Left colon (tissue), 2 donors: ENCODE data around the gene DISC1. TPM values are rescaled to one million over a fixed set of nuclear protein-coding genes. Genes with fewer than 3 reads are reported as not detected.

Experiments
- ATAC-seq: fragments of 200-7000 bp; cut with Tn5 transposase; one replicate; pipeline ENCODE4 v1.9.1; 2020; ENCODE audit warnings: mild to moderate bottlenecking, moderate library complexity
- DNase-seq, 2 donors: peaks; one replicate each; pipeline ENCODE4 v3.0.0-alpha.2; 2020
- intact Hi-C, 2 donors: fragments of 100-400 bp; cut with DNase I in 1 of 2; cut with micrococcal nuclease in 1 of 2; formaldehyde crosslinking; loops; one replicate each; pipeline versions ENCODE4 v1.11.2 to v1.14.0; 2022; cut with DNase I, micrococcal nuclease
- total RNA-seq, 2 donors: library from RNA; stranded (reverse); fragmentation: NEBNext Ultra II Directional; extraction: Animal tissue kit (Norgen Biotek cat#: 25700); gene quantifications; one replicate each; pipeline ENCODE4 v1.2.1, GENCODE V29; 2021
- donor health status: DM: no; HTN: no; CAD: no.
- donor health status: DM: yes; HTN: yes; CAD: no.

DISC1 gene
- total RNA-seq, 2 donors from 2014 or later, result 9.2 to 12.8 TPM

DNA sequence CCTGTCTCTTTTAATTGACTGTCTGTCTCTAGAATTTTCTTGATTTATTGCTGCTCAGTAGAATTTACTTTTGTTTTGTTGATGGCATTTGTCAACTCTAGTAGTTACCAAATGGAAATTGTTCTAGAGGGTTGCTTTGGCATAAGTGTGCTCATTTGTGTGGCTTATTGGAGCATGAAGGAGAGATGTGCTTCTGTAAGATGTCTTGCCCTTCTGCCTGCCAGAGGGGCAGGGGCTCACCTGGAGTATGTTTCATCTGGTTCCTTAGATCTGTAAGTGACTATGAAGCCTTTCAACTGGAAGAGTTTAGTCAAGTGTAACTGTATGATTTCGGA lies 345.5 kb downstream of the DISC1 start:
- intact Hi-C loops, result no loop called here
- no peak for DNase-seq
- no peak for ATAC-seq

DNA sequence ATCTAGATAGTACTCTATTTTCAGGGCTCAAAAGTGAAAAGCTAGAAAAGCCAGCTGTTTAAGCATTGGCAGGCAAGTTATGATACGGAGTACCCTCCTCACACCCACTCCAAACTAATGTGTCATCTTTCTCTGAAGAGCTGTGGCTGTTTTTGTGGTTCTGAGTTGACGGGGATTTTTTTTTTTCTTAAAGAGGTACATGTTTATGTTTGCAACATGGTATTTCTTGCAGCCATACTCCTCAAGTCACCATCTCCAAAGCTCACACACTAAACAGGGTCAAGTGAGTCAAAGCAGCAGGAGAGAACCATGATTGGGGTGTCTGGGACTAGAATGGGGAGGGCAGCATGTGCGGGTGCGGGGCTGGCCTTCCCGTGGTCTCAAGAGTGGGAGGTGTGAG lies 347.2 kb downstream of the DISC1 start:
- ATAC-seq (no peak), DNase-seq (no peak)
- intact Hi-C loops, result no loop called here

DNA sequence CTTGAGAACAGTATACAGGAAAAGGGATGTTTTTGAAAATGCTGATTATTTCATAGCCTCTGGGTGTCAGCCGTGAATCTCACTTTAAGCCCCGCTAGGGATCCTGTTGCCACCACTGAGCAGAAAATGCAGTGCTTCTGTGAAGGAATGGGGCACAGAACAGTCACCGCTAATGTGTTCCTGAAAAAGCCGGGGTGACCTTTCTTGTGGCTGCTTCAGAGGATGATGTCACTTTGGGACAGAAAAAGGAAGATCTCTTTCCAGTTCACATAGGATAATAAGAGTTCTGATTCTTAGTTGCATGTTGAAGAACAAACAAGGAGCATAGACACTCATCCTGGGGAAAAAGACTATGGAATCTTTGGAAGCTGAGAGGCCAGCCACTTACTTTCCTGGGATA lies 349.6 kb downstream of the DISC1 start:
- ATAC-seq (no peak), DNase-seq (no peak)
- intact Hi-C loops, result no loop called here

- DNase-seq (no peak), ATAC-seq (no peak)
- intact Hi-C loops, result no loop called here
These were observed 355.1 kb downstream of the DISC1 start for GRCh38 chr1:231981675-231982074.

DNA sequence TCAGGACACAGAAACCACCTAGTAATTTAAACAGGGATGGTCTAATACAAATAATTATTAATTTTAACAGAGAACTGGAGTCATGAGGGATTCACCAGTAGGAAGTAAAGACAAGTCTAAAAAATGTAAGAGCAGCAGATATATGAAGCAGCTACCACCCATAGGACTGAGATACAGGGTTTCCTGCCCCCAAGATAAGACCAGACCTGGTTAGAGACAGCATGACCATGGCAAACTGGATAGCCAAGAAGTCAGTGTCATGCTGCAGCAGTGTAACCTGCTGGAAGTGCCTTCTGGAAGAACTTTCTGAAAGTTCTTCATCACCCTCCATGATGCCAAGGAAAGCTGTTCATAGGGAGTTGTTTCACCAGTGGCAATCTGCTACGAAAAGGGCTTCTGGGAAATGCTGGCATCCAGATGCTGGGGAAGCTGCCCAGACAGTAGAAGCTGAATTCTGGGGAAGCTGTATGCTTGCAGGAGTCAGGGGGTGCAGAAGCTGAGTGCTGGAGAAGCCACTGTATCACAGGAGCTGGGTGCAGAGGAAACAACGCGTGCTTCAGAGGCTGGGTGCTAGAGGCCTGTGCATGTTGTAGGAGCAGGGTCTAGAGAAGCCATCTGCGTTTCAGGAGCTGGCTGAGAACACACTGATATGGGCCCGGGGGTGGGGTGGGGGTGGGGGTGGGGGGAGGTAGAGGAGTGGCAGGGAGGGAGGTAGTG lies 356.4 kb downstream of the DISC1 start:
- intact Hi-C loops, result no loop called here
- no peak for DNase-seq
- ATAC-seq, result no peak

DNA sequence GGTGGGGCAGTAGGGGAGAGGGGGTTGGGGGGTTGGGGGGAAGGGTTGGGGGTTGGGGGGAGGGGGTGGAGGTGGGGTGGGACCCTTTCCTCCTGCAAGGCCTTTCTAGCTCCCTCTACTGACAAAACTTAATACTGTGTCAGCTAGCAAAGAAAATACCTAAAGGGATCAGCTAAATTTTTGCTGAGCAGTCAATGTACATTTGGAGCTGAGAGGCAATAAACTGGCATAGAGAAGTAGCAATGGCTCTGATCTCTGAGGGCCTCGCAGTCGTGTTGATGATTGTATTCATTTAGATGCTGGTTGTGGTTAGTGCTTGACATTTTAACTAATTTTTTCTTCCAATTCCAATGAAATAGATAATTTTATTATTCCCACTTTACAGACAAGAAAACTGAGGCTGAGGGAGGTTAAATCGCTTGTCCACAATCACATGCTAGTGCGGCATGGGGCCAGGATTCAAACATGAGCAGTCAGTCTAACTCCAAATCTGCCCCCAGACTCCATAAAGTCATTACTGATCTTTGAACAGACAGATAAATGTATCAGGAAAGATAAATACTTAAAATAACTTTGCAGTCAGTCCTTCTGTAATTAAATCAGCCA lies 357.1 kb downstream of the DISC1 start:
- ATAC-seq (no peak), DNase-seq (no peak)
- intact Hi-C loops, result no loop called here

GRCh38 chr1:231985296-231986023 lies 358.9 kb downstream of the DISC1 start:
- ATAC-seq (no peak), DNase-seq (no peak)
- intact Hi-C loops, result no loop called here

GRCh38 chr1:231986631-231987336 lies 360.2 kb downstream of the DISC1 start:
- ATAC-seq (no peak), DNase-seq (no peak)
- intact Hi-C loops, result no loop called here

- DNase-seq (no peak), ATAC-seq (no peak)
- intact Hi-C loops, result no loop called here
These were observed 363.8 kb downstream of the DISC1 start for GRCh38 chr1:231990388-231990787.

DNA sequence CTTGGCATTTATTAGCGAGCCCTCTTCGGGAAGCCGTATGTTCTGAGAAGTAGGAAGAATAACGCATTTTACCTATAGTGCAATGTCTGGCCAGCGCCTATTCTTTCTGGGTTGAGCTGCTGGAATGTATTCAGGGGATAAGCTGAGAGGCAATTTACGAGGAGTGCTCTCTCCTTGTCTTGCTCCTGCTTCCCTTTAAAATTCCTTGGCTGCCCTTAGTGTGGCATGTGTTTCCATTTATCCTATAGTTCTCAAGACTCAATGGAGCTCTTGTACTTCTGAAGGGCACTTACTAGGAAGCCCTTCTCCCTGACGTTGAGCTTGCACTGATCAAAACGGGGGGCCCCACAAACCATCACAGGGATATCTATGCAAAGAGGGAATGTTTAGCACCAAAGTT lies 364.6 kb downstream of the DISC1 start:
- DNase-seq (no peak), ATAC-seq (no peak)
- intact Hi-C loops, result no loop called here

GRCh38 chr1:231993968-231994455 lies 367.4 kb downstream of the DISC1 start:
- ATAC-seq, result peak; percentile 27

GRCh38 chr1:231998791-231999190 lies 372.2 kb downstream of the DISC1 start:
- ATAC-seq (no peak), DNase-seq (no peak)
- intact Hi-C loops, result no loop called here

More at GRCh38 chr1:231993968-231994455, 367.4 kb downstream of the DISC1 start:
- no peak for DNase-seq
- intact Hi-C loops, result no loop called here

DNA sequence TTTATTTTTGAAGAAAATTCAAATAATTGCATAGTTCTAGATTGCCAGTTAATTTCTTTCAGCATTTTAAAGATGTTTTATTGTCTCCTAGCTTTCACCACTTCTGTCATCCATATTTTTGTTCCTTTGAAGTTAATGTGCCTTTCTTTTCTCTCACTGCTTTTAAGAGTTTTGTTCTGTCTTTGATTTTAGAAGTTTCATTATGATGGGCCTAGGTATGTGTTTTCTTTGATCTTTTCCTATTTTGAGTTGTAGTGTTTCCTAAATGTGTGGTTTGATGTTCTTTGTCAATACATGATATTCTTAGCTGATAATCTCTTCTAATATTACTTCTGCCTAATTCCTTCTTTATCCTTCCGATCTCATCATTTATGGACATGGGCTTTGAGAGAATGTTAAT lies 378.7 kb downstream of the DISC1 start:
- no peak for DNase-seq
- intact Hi-C loops, result no loop called here
- no peak for ATAC-seq

DNA sequence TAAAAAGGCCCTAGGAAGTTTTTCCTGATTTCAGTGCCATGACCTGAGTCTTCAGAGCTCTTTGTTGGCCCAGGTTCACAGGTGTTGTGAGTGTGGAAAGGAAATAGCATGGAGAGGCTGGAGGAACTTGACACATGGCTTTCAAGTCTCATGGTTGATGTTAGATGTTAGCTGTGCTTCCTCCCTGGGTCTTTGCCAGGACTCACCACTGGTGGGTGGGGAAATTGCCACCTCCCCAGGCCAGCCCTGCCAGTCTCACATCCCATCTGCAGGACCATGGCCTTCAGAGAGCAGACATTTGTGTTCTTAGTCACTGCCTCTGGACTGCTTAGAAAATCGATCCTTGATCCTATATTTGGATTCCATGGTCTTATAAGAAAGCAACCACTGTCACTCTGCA lies 383.2 kb downstream of the DISC1 start:
- DNase-seq (peak in 1 of 2 donors; percentile 30), ATAC-seq (peak; percentile 61)
- intact Hi-C loops, result no loop called here

DNA sequence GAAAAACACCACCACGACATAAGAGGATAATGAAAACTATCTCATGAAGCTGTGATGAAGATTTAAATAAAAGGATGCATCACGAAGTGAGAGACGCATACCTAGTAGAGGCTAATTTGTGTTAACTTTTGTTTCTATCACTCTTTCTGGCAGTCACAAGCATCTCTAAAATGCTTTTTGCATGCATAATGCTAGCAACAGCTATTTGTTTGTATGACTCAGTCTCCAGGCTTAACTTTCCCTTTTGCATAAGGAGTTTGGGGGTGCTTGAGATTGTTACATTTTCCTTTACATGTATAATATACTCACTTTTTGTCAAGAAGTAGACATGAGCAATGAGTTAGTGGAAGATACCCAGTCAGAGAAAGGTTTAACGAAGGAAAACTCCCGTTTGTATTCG lies 385.4 kb downstream of the DISC1 start:
- intact Hi-C loops, result no loop called here
- DNase-seq, result no peak
- no peak for ATAC-seq

DNA sequence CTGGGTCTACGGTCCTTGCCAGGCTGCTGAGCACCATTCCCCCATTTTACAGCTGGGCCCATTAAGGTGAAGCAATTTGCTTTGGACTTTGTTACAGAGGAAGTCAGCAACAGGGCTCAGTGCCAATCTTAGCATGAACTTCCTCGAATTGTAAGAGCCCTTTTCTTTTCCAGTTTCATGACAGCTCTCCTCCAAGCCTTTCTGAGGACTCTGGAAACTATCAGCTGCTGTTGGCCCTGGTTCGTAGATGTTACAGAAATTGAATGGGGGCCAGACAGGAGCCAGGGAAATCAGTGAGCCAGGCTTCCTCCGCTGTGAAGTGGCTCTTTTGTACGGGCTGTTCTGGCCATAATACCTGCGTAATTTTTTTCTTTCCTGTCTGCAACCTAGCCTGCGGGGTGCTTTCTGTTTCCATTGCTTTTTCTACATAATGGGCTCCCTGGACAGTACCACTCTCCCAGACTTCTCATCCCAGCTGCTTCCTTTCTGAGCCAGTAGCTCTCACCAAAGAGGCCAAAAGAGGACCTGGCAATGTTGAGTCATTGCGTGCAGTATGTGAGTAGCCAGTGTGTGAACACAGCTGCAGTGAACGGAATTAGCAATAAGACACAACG lies 386.3 kb downstream of the DISC1 start:
- DNase-seq (peak; percentile 71 to 76), ATAC-seq (peak; percentile 93)
- intact Hi-C loops, result no loop called here

GRCh38 chr1:232014941-232015340 lies 388.4 kb downstream of the DISC1 start:
- DNase-seq, result no peak
- intact Hi-C loops, result no loop called here
- no peak for ATAC-seq

GRCh38 chr1:232016616-232017015 lies 390.0 kb downstream of the DISC1 start:
- DNase-seq (no peak), ATAC-seq (no peak)
- intact Hi-C loops, result no loop called here

- DNase-seq, result no peak
- no peak for ATAC-seq
- intact Hi-C loops, result no loop called here
These were observed 390.5 kb downstream of the DISC1 start for GRCh38 chr1:232017057-232017456.
